ENCODE measurements around the gene CABP1.

DNA sequence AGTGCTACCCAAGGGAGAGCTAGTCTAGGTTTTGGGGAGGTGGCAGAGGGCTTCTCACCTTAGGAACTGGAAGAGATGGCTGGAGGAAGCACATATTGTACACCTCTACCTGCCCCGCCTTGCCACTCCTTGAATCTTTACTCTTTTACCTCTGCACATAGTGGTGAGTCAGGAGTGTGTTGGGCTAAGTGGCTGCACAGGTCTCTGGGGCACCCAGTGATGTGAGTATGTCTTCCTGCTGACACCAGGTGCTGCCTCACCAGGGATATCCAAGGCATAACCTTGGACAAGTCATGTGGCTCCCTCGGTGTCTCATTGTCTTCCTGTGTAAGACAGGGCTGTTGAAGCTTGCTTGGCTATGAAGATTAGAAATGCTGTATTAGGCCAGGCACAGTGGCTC is 19.8 kb upstream of the CABP1 start:
- TF ChIP-seq, protein P1, sequence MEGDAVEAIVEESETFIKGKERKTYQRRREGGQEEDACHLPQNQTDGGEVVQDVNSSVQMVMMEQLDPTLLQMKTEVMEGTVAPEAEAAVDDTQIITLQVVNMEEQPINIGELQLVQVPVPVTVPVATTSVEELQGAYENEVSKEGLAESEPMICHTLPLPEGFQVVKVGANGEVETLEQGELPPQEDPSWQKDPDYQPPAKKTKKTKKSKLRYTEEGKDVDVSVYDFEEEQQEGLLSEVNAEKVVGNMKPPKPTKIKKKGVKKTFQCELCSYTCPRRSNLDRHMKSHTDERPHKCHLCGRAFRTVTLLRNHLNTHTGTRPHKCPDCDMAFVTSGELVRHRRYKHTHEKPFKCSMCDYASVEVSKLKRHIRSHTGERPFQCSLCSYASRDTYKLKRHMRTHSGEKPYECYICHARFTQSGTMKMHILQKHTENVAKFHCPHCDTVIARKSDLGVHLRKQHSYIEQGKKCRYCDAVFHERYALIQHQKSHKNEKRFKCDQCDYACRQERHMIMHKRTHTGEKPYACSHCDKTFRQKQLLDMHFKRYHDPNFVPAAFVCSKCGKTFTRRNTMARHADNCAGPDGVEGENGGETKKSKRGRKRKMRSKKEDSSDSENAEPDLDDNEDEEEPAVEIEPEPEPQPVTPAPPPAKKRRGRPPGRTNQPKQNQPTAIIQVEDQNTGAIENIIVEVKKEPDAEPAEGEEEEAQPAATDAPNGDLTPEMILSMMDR (IDR thresholded peaks at IDR 0.05): no peak
- TF ChIP-seq POLR2A (IDR thresholded peaks at IDR 0.05) (no peak), EP300 (IDR thresholded peaks at IDR 0.05) (no peak)
